NCI-H1436 (cell line): ENCODE measurements around the gene LOXHD1.

Source experiments
- DNase-seq: peaks from one replicate; lab custom pipeline; 2025; lab: John Stamatoyannopoulos, UW

Gene LOXHD1, protein sequence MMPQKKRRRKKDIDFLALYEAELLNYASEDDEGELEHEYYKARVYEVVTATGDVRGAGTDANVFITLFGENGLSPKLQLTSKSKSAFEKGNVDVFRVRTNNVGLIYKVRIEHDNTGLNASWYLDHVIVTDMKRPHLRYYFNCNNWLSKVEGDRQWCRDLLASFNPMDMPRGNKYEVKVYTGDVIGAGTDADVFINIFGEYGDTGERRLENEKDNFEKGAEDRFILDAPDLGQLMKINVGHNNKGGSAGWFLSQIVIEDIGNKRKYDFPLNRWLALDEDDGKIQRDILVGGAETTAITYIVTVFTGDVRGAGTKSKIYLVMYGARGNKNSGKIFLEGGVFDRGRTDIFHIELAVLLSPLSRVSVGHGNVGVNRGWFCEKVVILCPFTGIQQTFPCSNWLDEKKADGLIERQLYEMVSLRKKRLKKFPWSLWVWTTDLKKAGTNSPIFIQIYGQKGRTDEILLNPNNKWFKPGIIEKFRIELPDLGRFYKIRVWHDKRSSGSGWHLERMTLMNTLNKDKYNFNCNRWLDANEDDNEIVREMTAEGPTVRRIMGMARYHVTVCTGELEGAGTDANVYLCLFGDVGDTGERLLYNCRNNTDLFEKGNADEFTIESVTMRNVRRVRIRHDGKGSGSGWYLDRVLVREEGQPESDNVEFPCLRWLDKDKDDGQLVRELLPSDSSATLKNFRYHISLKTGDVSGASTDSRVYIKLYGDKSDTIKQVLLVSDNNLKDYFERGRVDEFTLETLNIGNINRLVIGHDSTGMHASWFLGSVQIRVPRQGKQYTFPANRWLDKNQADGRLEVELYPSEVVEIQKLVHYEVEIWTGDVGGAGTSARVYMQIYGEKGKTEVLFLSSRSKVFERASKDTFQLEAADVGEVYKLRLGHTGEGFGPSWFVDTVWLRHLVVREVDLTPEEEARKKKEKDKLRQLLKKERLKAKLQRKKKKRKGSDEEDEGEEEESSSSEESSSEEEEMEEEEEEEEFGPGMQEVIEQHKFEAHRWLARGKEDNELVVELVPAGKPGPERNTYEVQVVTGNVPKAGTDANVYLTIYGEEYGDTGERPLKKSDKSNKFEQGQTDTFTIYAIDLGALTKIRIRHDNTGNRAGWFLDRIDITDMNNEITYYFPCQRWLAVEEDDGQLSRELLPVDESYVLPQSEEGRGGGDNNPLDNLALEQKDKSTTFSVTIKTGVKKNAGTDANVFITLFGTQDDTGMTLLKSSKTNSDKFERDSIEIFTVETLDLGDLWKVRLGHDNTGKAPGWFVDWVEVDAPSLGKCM (N-terminal part only)

DNA sequence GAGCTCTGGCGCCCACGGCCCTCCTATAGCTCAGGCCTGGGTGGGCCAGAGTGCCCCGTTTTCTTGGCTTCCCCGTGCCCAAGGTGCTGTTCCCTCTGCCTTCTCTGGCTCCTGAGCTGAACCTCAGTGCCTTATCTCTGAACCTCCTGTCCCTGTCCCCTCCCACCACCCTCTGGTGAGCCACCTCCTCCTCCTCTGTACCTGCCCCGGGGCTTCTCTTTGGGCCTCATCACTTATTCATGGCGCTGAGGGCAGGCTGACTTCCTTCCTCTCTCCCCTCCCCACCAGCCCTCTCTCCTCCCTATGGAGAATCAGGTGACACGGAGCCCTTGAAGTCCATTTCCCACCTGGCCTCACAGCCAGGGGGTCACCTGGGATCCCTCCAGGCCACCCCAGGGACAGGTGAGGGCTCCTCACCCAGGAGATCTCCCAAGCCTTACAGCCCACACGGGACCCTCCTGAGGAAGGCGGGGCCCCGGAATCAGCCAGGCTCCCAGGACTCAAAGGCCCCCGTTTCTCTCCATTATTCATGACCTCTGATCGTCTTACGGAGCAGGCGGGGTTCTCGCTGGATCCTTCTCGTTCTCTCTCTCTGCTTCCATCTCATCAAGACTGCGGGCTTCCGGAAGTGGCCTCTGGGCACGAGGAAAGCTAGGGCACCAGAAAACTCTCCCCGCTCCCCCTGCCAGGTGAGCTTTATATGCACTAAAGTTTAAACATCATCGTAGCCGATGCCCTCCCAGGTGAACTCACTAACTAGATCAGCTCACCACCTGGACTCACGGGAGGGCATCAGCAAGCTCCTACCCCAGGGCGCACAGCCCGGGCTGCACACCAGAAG lies at the start of gene LOXHD1:
TSS of gene LOXHD1 (minus strand) at position 106 of the 841 bp plus-strand sequence. CDS start 187 bp downstream, outside the sequence.
- no peak for DNase-seq

DNA sequence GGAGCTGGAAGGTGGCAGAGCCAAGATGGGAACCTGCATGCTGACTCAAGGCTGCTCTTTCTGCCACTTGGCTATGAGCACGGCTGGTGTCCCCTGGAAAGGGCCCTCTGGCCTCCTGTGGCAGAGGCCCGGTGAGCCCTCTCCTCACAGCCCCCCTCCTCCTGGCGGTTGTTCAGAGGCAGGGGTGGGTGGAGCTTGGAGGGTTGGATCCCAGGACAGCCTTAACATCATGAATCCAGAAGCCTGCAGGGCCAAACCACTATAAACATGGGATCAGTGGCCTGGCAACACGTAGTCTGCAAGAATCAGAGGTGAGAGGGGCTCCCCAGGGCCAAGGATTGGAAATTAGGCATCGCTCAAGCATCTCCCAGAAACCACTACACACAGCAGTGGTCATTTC lies 48.5 kb upstream of the LOXHD1 start:
- no peak for DNase-seq

DNA sequence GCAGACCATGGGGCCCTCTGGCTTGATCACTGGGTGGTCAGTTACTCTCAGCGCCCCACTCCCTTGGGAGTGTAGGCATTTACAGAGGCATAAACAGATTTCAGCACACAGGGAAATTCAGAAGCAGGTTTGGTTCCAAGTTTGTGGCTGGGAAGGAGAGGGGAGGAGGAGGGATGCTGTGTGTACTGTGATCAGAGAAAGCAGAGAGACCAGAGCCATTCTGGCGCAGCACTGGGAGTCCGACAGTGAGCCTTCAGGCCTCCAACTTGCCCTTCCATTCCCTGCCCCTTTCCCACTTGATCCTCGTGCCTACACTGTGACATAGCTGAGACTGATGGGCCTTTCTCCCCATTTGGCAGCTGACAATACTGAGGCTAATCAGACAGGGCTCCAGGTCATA lies 47.8 kb upstream of the LOXHD1 start:
- no peak for DNase-seq

DNA sequence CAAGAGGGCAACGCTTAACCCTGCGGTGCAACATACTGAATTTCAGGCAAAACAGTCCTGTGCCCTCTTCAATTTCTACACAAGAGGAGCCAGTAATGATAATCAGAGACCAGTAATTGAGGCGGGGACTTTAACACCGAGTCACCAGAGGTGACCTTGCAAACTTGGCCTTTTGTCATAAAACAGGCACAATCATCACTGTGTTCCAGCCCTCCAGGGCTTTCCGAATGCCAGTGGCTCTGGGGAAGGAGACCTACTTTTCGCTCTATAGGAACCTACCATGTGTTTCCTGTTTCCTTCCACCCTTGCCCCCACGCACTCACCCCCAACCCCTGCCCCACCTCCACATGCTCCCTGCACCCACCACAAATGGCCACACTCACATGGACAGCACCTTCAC lies 47.2 kb upstream of the LOXHD1 start:
- no peak for DNase-seq

DNA sequence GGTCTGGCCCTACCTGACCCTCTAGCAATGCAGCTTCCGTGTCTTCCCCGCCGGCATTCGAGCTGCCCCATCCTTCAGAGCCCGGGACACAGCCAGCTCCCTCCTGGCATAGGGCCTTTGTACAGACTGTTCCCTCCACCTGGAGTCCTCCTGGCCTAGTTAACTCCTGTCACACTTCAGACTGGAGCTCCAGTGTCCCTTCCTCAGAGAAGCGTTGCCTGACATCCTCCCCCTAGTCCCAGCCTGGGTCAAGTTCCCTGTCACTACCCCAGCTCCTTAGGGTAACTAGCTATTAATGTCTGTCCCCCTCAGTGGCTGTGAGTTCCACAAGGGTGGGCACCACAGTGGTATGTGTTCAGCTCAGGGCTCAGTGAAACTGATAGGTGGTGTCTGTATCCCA lies 45.5 kb upstream of the LOXHD1 start:
- DNase-seq = no peak

DNA sequence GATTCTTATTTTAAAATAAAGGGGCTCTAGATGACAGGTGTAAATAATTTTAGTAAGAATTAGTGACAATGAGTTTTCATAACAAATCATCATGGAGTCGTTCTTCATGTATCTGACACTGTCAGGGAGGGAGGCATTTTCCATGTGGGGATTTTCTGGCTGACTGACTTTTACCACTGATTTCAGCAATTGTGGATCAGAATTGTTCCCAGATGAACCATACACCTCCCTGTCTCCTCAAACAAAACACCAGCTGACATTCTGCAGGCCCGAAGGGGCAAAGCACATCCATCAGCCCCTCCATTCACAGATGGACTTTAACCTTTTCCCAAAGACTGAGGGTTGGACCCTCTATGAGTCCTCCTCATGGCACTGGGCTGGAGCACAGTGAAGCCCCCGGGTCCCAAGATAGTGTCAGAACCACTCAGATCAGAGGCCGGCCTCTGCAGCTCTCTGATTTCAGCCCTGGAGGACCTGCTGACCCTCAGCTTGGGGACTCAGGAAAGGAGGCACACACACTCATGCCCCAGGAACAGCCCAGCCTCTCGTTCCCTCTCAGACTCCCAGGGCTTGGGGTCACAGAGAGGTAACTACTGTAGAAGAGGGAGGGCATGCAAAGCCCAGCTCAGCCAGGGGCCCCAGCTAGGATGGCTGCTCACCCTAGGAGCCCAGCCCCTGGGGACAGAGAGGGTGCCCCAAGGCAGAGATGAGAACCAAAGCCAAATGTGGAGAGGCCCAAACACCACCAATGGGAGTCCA lies 43.2 kb upstream of the LOXHD1 start:
- no peak for DNase-seq

DNA sequence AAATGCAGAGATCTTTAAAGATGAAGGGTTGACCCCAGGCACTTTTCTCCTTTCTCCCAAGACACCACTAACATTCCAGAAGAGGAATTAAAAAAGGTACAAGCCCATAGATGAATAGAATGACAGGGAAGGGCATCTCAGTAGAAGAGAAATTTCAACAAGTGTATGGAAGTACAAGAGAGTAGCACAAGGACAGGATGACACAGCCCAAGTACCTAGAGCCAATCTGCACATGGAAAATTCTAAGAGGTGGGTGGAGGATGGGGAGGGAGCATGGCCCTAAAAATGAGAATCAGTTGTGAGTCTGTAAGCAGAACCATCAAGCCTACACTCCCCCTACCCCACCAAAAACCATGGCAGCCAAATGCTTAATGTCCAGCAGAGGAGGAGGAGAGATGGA lies 39.7 kb upstream of the LOXHD1 start:
- no peak for DNase-seq

DNA sequence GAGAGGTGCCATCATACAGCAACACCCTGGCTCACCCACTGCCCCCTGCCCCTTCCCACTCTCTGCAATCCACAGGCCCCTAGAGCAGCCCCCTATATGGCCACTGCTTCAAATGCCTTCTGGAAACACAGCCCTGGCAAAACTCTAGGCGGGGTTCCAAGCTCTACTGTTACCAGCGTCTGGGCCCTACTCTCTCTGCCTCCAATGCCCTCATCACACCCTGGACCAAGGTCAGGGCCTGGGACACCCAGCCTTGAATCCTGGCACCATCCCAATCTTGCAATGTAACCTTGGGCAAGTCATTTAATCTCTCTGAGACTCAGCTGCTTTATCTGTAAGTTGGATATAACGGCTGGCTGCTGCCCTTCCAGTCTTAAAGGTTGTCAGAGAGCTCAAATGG lies 39.2 kb upstream of the LOXHD1 start:
- DNase-seq = no peak

DNA sequence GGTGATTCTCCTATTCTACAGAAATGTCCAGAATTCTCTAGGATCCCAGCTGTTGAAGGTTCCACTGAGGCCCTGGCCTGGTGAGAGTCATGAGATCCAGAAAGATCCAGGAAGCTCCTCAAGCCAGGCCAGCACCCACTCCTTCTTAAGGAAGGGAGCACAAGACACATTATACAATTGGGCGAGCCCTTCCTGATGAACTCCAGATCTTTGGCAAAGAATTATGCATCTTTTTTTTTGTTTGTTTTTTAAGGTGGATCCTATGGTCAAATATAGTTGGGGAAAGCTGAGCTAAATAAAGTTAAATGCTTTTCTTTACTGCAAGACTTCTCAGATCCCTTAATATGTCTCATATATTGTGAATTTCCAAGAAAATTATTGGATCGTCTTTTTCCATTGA lies 37.0 kb upstream of the LOXHD1 start:
- DNase-seq = no peak

DNA sequence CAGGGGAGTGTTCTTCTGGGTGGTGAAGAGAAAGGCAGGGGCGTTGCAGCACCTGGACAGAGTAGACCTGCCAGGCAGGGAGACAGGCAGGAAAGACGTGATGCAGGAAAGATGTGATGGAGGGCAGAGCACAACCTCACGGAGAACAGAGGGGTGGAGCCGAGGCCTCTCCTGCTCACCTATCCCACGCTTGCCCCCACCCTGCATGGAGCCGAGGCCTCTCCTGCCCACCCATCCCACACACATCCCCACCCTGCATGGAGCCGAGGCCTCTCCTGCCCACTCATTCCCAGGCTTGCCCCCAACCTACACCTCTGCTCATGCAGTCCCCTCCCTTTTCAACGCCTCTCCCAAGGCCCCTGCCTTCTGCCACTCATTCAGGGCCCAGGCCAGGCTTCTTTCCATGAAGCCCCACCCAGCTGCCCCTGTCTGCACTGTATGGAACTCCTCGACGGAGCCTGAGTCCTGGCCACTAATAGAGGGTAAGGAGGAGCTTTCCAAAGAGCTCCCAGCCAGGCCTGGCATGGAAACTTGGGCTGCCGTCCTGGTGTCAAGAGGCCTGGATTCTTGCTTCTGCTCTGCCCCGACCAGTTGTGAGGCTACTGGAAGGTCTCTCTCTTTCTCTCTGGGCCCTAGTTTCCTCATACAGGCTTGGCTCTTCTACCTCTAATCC lies 32.0 kb upstream of the LOXHD1 start:
- DNase-seq = no peak

DNA sequence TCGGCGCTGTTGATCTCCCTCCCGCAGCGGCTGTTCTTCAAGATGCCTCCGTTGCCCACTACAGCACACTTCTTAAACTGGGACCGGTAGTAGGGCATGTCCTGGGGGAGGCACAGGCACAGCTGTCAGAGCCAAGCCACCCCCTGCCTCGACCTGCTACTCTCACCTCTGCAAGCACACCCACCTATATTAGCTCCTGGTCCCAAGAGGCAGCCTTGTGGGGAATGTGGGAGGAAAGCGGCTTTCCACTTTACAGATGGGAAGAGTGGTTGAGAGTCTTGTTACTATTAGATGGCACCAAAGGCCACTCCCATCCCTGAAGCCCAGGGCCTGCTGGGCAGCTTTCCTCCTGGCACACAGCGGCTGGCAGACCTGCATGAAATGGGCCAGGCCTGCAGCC lies 29.2 kb upstream of the LOXHD1 start:
- DNase-seq = no peak

DNA sequence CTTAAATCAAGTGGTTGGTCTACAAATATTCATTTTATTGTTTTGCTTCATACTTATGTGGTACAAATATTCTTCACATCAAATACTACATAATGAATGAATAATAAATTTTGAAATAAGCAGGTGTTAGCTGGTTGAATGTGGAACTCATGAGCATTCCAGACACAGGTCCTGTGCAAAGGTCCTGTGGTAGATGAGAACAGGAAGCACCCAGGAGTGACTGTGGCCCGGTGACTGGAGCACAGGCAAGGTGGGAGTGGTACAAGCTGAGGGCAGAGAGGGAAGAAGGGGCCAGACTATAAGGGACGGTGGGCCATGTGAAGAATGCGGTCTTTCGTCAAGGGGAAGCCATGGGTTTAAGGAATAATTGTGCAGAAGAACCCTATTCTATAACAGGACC lies 26.2 kb upstream of the LOXHD1 start:
- no peak for DNase-seq

DNA sequence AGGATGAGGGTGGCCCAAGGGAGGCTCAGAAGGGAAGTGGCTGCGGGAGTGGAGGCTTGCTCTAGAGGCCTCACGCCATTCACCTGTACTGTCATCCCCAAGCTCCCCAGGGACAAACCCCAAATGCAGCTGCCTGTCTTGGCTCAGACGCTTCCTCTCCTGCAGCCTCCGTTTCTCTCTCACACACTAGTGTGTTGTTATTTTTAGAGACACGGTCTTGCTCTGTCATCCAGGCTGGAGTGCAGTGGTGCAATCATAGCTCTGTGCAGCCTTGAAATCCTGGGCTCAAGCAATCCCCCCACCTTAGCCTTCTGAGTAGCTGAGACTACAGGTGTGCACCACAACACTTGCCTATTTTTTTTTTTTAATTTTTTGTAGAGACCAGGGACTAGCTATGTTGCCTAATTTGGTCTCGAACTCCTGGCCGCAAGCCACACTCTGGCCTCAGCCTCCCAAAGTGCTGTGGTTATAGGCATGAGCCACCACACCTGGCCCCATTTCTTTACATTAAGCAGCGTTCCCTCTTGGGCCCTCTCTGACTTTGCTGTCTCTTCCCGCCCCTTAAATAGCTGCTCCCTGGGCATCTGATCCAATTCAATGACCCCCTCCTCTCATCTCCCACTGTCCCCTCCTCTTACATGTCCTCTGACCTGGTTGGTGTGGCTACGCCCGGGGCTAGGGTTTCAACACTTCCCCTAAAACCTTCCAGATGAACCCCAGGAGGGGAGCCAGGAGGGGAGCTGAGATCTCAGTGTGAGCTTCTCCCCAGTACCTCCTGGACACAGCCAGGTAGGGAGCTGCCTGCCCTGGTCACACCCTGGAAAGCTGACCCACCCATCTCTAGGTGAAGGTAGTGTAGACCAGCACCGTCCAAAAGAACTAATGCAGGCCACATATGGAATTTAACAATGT lies 24.0 kb upstream of the LOXHD1 start:
- no peak for DNase-seq

DNA sequence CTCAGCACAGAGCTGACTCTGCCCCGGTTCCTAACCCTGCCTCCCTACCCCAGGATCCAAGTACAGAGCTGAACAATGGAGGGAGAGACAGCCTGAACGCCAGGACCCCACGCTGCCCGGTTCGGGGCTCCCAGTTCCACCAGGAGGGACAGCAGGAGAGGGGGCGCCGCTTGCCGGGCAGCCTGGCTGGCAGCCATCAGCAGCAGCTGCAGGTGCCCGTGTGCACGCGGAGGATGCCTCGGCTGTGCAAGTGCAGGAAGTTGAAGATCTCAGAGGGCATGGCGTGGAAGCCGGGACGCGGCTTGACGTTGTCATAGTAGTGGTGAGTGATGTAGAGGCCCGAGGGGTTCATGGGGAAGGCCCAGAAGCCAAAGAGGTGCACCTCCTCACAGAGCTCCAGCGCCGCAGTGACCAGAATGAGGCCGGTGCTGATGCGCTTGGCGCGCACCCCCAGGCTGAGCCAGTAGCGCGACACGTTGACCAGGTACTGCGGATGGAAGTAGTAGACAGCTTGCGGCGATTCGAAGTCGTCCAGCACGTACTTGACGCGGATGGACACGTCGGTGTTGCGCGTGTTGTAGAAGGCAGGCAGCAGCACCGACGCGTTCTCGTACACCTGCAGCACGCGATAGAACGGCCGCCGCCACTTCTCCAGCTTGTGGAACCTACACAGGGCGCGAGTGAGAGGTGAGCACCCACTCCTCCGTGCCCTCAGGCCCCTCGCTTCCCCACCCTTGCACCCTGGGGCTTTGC lies 23.0 kb upstream of the LOXHD1 start:
- DNase-seq = no peak

DNA sequence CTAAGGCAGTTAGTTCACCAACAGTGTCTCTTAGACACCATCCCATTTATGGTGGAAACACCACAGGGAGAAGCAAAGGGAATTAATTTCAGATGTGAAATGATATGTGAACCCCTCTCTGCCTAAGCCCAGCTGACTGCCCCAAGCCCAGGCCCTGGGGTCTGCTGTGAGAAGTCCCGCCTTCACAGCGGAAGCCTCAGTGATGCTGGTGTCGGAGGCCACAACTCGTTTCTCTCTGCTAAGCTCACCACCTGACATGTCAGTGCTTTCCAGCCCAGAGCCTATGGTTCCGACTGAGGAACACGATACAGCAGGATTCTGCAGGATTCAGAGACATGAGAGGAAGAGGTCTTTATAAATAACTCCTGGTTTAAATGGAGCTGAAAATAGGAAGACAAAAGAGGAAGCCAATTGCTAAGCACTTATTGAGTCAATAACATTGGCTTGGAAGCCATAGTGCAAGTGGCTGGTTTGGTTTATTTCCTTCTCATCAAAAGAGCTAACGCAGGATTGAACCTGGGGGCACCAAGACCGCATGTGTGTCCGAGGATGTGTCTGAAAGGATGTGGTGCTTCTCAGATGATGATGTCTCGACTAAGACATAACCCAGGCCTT lies 21.9 kb upstream of the LOXHD1 start:
- no peak for DNase-seq

DNA sequence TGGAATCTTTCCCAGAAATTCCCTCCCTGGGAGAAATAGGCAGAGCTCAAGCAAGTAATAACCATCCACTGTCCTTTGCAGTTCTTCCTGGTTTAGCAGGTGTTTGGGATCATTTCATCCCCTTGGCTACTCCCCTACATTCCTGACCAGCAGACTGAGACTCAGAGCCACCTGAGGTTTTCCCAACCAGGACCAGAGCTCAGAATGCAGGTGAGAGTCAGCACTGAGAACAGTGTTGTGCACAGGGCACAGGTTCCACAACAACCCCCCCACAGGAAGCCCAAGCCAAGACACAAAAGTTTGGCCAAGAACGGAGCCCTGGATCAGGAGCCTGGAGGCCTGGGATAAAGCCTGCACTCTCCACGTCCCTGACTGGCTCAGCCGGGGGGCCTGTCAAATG lies 21.0 kb upstream of the LOXHD1 start:
- DNase-seq = no peak

DNA sequence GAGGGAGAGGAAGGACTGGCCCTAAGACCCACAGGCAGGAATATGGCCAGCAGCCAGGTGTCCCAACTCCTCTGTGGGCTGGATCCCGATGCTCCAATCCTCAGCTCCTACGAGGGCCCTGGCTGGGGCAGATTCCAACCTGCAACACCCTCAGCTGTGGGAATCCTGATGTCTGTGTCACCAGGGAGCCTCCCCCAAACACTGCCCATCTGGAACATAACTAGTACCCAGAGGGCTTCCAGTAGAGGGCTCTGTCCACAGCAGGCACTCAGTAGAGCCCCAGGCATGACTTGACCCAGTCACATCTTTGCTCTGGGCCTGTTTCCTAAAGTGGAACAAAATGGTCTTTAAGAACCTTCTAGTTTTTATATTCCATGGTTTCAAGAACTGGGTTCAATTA lies 20.6 kb upstream of the LOXHD1 start:
- DNase-seq = no peak
